Tibial nerve (tissue), 4 donors: ENCODE measurements around the gene RNF111.

Experiments used
- CTCF ChIP-seq, 5 experiments: fragments of 200-600 bp in 3 of 5; fragments of 450-650 bp in 2 of 5; sonication (generic) in 3 of 5; IDR thresholded peaks; one replicate each; pipeline ENCODE4 v1.5.1; 2016 to 2019; ENCODE audit warnings: antibody characterized with exemption in 5 of 5, mild to moderate bottlenecking in 3 of 5, moderate library complexity in 2 of 5
- EP300 ChIP-seq, 2 donors: sonication (generic); formaldehyde crosslinking; IDR thresholded peaks; one replicate each; pipeline ENCODE4 v1.6.1; 2017; ENCODE audit warnings: antibody characterized with exemption in 2 of 2, mild to moderate bottlenecking in 1 of 2
- POLR2A ChIP-seq, 2 donors: fragments of 450-650 bp; IDR thresholded peaks; one replicate each; pipeline ENCODE4 v1.6.1; 2017; ENCODE audit warnings: antibody characterized with exemption in 2 of 2, mild to moderate bottlenecking in 2 of 2, moderate library complexity in 2 of 2

- TF ChIP-seq CTCF (IDR thresholded peaks at IDR 0.05), result no peak
- no peak for TF ChIP-seq POLR2A (IDR thresholded peaks at IDR 0.05)
- no peak for TF ChIP-seq EP300 (IDR thresholded peaks at IDR 0.05)
Observed at GRCh38 chr15:58952751-58953150, 34.7 kb upstream of the RNF111 start.
